Measurements from ENCODE around the gene PPM1J. TPM values are rescaled to one million over a fixed set of nuclear protein-coding genes. Genes with fewer than 3 reads are reported as not detected.
A peak's percentile ranks its signal among the peaks of the same experiment; 100 is the strongest.

PPM1J gene
- total RNA-seq (2021) = 19.3 to 23.5 TPM (median 22.6 TPM) in 3 replicates
- Bru-seq, nascent RNA = percentile 62 among the genes with signal in this experiment
- long read RNA-seq, experiment 1, transcript PPM1J-201 (10 exons, 1,863 nt) = major isoform, 73 of 120 reads
- long read RNA-seq, experiment 1, partial matches to known transcripts = 13 of 120 reads
- long read RNA-seq, experiment 1, other reads (novel, unspliced or antisense) = 34 of 120 reads
- long read RNA-seq, experiment 2, transcript PPM1J-201 (10 exons, 1,863 nt) = major isoform, 20 of 40 reads
- long read RNA-seq, experiment 2, partial matches to known transcripts = 14 of 40 reads
- long read RNA-seq, experiment 2, other reads (novel, unspliced or antisense) = 6 of 40 reads
- long read RNA-seq, experiment 3, partial matches to known transcripts = 2 of 2 reads
- long read RNA-seq, experiment 3, other reads (novel, unspliced or antisense) = 0 of 2 reads

DNA sequence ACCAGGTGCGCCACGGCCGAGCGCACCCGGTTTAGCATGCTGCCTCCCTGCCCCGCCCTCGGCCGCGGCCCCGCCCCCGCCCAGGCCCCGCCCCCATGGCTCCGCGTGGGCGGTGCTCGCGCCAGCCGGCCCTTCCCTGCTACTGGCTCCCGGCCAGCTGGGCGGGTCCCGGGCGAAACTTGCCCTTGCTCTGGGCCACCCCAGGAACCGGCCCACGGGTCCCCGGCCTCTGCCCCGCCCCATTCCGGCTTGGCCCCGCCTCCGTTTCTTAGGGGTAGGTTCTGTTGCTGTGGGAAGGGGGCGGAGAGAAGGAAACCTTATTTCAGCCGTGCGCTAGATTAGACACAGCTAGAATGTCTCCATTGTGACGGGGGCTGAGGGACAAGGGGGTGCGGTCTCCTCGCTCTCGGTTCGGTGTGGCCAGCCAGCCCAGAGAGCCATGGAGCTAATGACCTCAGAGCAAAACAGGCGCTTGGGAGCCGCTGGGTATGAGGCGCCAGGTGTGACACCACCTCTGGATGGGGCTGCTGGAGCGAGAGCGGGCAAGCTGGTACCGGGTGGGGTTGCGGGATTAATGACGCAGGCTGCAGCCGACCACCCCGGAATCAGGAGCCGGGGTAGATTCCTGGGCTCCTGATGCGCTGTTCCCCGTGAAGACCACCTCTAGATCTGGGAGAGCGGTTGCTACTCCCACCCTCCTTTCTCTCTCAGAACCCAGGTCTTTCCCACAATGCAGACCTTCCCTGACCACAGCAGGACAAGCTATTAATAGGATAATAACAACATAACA, at the start of gene PPM1J:
TSS of gene PPM1J (minus strand) at position 69 of the 790 bp plus-strand sequence. CDS start at position 38, 31 bp downstream.
- Mint-ChIP-seq H3K27ac (no peak within 1 kb of the TSS), H3K27me3 (ENCODE audit: low read depth) (peaks cover 43% of the 10 kb centered on the region), H3K4me1 (peaks cover 50% of the 10 kb centered on the region), H3K9me3 (no peaks in the 10 kb centered on the region), H3K36me3 (no peaks in the 10 kb centered on the region), H3K4me3 (peak within 1 kb of the TSS; percentile 81)
- CTCF ChIA-PET = interaction anchor here (0.5 to 12.5 kb wide), 45 partner anchors 7 to 1047 kb away, joined by 3 to 373 read pairs (median 5); partner anchors contain the start of genes CTTNBP2NL, LRIG2, MOV10 and ST7L
- POLR2A ChIA-PET = interaction anchor here (0.6 to 1.9 kb wide), 6 partner anchors 10 to 327 kb away, joined by 3 to 10 read pairs (median 4); partner anchors contain the start of genes CTTNBP2NL and MOV10
- TF ChIP-seq SP1 (CRISPR knock-in tag; conservative IDR thresholded peaks at IDR 0.05) (peak; percentile 73), TP53 (CRISPR knock-in tag; IDR thresholded peaks at IDR 0.05) (no peak), ATF2 (CRISPR knock-in tag; IDR thresholded peaks at IDR 0.05; ENCODE audit: borderline replicate concordance, low read depth) (no peak)
- ATAC-seq (peak; percentile 85), DNase-seq (ENCODE audit: low spot score) (peak; percentile 100)

DNA sequence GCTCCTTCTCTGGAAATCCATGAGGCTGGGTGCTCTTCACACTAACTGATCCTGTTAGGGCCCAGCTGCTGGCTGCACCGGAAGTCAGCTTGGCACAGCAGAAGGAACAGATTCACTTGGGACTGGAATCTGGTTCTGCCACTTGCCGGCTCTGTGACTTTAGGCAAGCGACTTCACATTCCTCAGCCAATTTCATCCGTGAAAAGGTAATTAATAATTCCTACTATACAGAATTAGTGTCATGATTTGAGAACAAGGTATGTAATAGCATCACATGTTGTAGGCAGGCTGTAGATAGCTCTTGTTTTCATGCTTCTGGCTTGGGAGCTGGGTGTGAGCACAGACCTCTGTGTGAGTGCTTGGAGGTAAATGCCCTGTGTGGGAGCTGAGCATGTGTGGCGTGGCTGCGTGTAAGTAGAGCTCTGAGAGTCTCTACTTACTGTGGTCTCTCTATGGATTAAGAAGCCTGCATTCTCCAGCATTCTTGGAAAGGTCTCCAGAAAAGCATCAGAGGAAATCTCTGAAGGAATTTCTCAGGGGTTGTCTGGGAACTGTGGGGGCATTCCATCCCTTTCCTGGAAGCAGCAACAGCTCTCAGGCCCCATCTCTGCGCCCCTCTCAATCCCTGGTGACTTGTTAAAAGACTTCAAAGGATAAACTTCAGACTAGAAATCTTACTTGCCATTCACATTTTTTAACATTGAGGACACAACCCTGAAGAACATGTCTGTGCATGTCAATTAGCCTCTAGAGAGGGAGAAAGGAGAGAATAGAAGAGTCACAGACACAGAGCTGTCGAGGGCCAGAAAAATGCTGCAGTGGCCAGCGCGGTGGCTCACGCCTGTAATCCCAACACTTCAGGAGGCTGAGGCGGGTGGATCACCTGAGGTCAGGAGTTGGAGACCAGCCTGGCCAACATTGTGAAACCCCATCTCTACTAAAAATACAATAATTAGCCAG, 47.7 kb upstream of the PPM1J start:
- H3K4me3 Mint-ChIP-seq = no peak overlapping the region
- peak overlapping the region; percentile 28 for H3K27ac Mint-ChIP-seq
- H3K9me3 Mint-ChIP-seq = peaks cover 24% of the 10 kb centered on the region
- peak; percentile 14; the same call in 1 of the 2 replicates for ATAC-seq
- peaks cover 19% of the 10 kb centered on the region for H3K36me3 Mint-ChIP-seq
- no peak for DNase-seq (ENCODE audit: low spot score)
- peaks cover 37% of the 10 kb centered on the region for H3K4me1 Mint-ChIP-seq
- ChIA-PET POLR2A (interaction anchor here (0.6 to 1.4 kb wide), 2 partner anchors 9 to 88 kb away, joined by 3 read pairs; no protein-coding TSS in a partner anchor), CTCF (interaction anchor here (0.7 to 2.2 kb wide), 8 partner anchors 18 to 310 kb away, joined by 3 to 10 read pairs (median 4); partner anchors contain the start of genes LRIG2 and PPM1J)
- peaks cover 17% of the 10 kb centered on the region for H3K27me3 Mint-ChIP-seq (ENCODE audit: low read depth)
- TF ChIP-seq, protein P1, sequence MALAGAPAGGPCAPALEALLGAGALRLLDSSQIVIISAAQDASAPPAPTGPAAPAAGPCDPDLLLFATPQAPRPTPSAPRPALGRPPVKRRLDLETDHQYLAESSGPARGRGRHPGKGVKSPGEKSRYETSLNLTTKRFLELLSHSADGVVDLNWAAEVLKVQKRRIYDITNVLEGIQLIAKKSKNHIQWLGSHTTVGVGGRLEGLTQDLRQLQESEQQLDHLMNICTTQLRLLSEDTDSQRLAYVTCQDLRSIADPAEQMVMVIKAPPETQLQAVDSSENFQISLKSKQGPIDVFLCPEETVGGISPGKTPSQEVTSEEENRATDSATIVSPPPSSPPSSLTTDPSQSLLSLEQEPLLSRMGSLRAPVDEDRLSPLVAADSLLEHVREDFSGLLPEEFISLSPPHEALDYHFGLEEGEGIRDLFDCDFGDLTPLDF (CRISPR knock-in tag; IDR thresholded peaks at IDR 0.05) = no peak
- TF ChIP-seq RORB (CRISPR knock-in tag; IDR thresholded peaks at IDR 0.05) = no peak
- no peak for TF ChIP-seq ZNF423 (CRISPR knock-in tag; IDR thresholded peaks at IDR 0.05)
- no peak for TF ChIP-seq NFE2L1 (CRISPR knock-in tag; IDR thresholded peaks at IDR 0.05)
- no peak for TF ChIP-seq ZNF396 (CRISPR knock-in tag; IDR thresholded peaks at IDR 0.05; ENCODE audit: borderline replicate concordance)
- TF ChIP-seq, protein P2, sequence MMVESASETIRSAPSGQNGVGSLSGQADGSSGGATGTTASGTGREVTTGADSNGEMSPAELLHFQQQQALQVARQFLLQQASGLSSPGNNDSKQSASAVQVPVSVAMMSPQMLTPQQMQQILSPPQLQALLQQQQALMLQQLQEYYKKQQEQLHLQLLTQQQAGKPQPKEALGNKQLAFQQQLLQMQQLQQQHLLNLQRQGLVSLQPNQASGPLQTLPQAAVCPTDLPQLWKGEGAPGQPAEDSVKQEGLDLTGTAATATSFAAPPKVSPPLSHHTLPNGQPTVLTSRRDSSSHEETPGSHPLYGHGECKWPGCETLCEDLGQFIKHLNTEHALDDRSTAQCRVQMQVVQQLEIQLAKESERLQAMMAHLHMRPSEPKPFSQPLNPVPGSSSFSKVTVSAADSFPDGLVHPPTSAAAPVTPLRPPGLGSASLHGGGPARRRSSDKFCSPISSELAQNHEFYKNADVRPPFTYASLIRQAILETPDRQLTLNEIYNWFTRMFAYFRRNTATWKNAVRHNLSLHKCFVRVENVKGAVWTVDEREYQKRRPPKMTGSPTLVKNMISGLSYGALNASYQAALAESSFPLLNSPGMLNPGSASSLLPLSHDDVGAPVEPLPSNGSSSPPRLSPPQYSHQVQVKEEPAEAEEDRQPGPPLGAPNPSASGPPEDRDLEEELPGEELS (CRISPR knock-in tag; IDR thresholded peaks at IDR 0.05) = no peak
- TF ChIP-seq ATF6 (CRISPR knock-in tag; IDR thresholded peaks at IDR 0.05) = no peak
- no peak for TF ChIP-seq SOX15 (CRISPR knock-in tag; IDR thresholded peaks at IDR 0.05)
- TF ChIP-seq, protein P3, sequence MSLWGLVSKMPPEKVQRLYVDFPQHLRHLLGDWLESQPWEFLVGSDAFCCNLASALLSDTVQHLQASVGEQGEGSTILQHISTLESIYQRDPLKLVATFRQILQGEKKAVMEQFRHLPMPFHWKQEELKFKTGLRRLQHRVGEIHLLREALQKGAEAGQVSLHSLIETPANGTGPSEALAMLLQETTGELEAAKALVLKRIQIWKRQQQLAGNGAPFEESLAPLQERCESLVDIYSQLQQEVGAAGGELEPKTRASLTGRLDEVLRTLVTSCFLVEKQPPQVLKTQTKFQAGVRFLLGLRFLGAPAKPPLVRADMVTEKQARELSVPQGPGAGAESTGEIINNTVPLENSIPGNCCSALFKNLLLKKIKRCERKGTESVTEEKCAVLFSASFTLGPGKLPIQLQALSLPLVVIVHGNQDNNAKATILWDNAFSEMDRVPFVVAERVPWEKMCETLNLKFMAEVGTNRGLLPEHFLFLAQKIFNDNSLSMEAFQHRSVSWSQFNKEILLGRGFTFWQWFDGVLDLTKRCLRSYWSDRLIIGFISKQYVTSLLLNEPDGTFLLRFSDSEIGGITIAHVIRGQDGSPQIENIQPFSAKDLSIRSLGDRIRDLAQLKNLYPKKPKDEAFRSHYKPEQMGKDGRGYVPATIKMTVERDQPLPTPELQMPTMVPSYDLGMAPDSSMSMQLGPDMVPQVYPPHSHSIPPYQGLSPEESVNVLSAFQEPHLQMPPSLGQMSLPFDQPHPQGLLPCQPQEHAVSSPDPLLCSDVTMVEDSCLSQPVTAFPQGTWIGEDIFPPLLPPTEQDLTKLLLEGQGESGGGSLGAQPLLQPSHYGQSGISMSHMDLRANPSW (CRISPR knock-in tag; conservative IDR thresholded peaks at IDR 0.05; ENCODE audit: low read depth) = no peak
- TF ChIP-seq HMGA2 (CRISPR knock-in tag; IDR thresholded peaks at IDR 0.05) = no peak
- TF ChIP-seq EMX1 (CRISPR knock-in tag; IDR thresholded peaks at IDR 0.05) = no peak
- TF ChIP-seq, protein P4, sequence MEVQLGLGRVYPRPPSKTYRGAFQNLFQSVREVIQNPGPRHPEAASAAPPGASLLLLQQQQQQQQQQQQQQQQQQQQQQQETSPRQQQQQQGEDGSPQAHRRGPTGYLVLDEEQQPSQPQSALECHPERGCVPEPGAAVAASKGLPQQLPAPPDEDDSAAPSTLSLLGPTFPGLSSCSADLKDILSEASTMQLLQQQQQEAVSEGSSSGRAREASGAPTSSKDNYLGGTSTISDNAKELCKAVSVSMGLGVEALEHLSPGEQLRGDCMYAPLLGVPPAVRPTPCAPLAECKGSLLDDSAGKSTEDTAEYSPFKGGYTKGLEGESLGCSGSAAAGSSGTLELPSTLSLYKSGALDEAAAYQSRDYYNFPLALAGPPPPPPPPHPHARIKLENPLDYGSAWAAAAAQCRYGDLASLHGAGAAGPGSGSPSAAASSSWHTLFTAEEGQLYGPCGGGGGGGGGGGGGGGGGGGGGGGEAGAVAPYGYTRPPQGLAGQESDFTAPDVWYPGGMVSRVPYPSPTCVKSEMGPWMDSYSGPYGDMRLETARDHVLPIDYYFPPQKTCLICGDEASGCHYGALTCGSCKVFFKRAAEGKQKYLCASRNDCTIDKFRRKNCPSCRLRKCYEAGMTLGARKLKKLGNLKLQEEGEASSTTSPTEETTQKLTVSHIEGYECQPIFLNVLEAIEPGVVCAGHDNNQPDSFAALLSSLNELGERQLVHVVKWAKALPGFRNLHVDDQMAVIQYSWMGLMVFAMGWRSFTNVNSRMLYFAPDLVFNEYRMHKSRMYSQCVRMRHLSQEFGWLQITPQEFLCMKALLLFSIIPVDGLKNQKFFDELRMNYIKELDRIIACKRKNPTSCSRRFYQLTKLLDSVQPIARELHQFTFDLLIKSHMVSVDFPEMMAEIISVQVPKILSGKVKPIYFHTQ (CRISPR knock-in tag; IDR thresholded peaks at IDR 0.05) = no peak
- TF ChIP-seq MLX (CRISPR knock-in tag; IDR thresholded peaks at IDR 0.05) = no peak
